Upper lobe of left lung (tissue), 6 donors: ENCODE data around the gene CNDP1. TPM values are rescaled to one million over a fixed set of nuclear protein-coding genes. Genes with fewer than 3 reads are reported as not detected.
A peak's percentile ranks its signal among the peaks of the same experiment; 100 is the strongest.

Source experiments
- ATAC-seq, 2 donors: fragments of 200-7000 bp; cut with Tn5 transposase; one replicate each; pipeline ENCODE4 v1.9.1; 2022; ENCODE audit warnings: mild to moderate bottlenecking in 2 of 2, moderate library complexity in 2 of 2; ENCODE audit not compliant: low FRiP score in 2 of 2
- DNase-seq, 2 donors: peaks; one replicate each; pipeline ENCODE4 v3.0.0-alpha.2; 2019 to 2020
- H3K27ac ChIP-seq, 4 donors: fragments of 200-600 bp; sonication (generic); one replicate each; pipeline ENCODE4 v1.5.1; 2016 to 2019
- H3K27me3 ChIP-seq, 4 donors: fragments of 200-600 bp; sonication (generic); one replicate each; pipeline ENCODE4 v1.5.1; 2017 to 2019
- H3K36me3 ChIP-seq, 4 donors: fragments of 200-600 bp; sonication (generic); one replicate each; pipeline ENCODE4 v1.5.1; 2016 to 2019
- H3K4me1 ChIP-seq, 4 donors: fragments of 200-600 bp; sonication (generic); one replicate each; pipeline ENCODE4 v1.5.1; 2018 to 2019
- H3K4me3 ChIP-seq, 4 donors: fragments of 200-600 bp; sonication (generic); one replicate each; pipeline ENCODE4 v1.5.1; 2017 to 2019; ENCODE audit warnings: mild to moderate bottlenecking in 2 of 4, moderate library complexity in 1 of 4
- H3K9me3 ChIP-seq, 4 donors: fragments of 200-600 bp; sonication (generic); one replicate each; pipeline ENCODE4 v1.5.1; 2018 to 2019
- EP300 ChIP-seq, 4 donors: sonication (generic); formaldehyde crosslinking; IDR thresholded peaks; one replicate each; pipeline ENCODE4 v1.5.1; 2017; ENCODE audit warnings: antibody characterized with exemption in 4 of 4, control low read depth in 2 of 4
- POLR2A ChIP-seq, 4 donors: fragments of 450-650 bp; IDR thresholded peaks; one replicate each; pipeline ENCODE4 v1.5.1; 2016 to 2017; ENCODE audit warnings: antibody characterized with exemption in 4 of 4, mild to moderate bottlenecking in 2 of 4
- POLR2AphosphoS5 ChIP-seq, 2 donors: sonication (generic); formaldehyde crosslinking; IDR thresholded peaks; one replicate each; pipeline ENCODE4 v1.5.1; 2017; ENCODE audit warnings: antibody characterized with exemption in 2 of 2
- WGBS, 2 donors: methylation state at CpG; one replicate each; pipeline ENCODE4 v1.1.5; 2017 to 2018; 5-methylcytosine and 5-hydroxymethylcytosine counted together
- total RNA-seq, 6 donors: library from RNA; depleted of rRNA in 4 of 6; stranded (reverse); fragments of >200 nt in 4 of 6; gene quantifications; one replicate each; pipeline versions ENCODE4 v1.1.0 to v1.2.1, GENCODE V29; 2016 to 2021
- TF ChIP-seq, protein P1 (sequence below), 6 experiments: fragments of 450-650 bp in 4 of 6; fragments of 200-600 bp in 2 of 6; sonication (generic) in 2 of 6; IDR thresholded peaks; one replicate each; pipeline ENCODE4 v1.5.1; 2016 to 2019; ENCODE audit warnings: antibody characterized with exemption in 6 of 6
- donor health status: DM: no; HTN: no; CAD: no; lungs with moderate emphysema.
- donor health status: DM: no; HTN: yes; CAD: no; lungs with severe emphysema.

Gene CNDP1
- total RNA-seq, 6 donors from 2014 or later: not detected

GRCh38 chr18:74495581-74496507 is 38.5 kb upstream of the CNDP1 start, which contains the start of gene CNDP2:
CNDP2 (plus strand) TSS chr18:74496363; CDS start chr18:74499974, 3,611 bp downstream.
- Histone ChIP-seq H3K9me3 (no peaks in the 10 kb centered on the region), H3K4me1 (peaks cover 21 to 46% (median 37%) of the 10 kb centered on the region in 4 donors), H3K4me3 (peak within 1 kb of the TSS; percentile 81 to 96 (median 90)), H3K27ac (peak within 1 kb of the TSS; percentile 90 to 97 (median 96)), H3K36me3 (peaks cover 0 to under 1% (median 0%) of the 10 kb centered on the region in 4 donors), H3K27me3 (no peaks in the 10 kb centered on the region)
- TF ChIP-seq POLR2AphosphoS5 (IDR thresholded peaks at IDR 0.05) (peak; percentile 82 to 91), EP300 (IDR thresholded peaks at IDR 0.05) (peak in 1 of 4 donors; percentile 76), POLR2A (IDR thresholded peaks at IDR 0.05) (peak; percentile 26 to 86 (median 54))
- TF ChIP-seq, protein P1, sequence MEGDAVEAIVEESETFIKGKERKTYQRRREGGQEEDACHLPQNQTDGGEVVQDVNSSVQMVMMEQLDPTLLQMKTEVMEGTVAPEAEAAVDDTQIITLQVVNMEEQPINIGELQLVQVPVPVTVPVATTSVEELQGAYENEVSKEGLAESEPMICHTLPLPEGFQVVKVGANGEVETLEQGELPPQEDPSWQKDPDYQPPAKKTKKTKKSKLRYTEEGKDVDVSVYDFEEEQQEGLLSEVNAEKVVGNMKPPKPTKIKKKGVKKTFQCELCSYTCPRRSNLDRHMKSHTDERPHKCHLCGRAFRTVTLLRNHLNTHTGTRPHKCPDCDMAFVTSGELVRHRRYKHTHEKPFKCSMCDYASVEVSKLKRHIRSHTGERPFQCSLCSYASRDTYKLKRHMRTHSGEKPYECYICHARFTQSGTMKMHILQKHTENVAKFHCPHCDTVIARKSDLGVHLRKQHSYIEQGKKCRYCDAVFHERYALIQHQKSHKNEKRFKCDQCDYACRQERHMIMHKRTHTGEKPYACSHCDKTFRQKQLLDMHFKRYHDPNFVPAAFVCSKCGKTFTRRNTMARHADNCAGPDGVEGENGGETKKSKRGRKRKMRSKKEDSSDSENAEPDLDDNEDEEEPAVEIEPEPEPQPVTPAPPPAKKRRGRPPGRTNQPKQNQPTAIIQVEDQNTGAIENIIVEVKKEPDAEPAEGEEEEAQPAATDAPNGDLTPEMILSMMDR (IDR thresholded peaks at IDR 0.05): peak in 1 of 6 experiments; percentile 8
- 1% methylated on average over 16 to 56 of the region's 71 CpGs for WGBS, 2 donors
- peak; percentile 100 for DNase-seq
- peak; percentile 97 to 98 for ATAC-seq

DNA sequence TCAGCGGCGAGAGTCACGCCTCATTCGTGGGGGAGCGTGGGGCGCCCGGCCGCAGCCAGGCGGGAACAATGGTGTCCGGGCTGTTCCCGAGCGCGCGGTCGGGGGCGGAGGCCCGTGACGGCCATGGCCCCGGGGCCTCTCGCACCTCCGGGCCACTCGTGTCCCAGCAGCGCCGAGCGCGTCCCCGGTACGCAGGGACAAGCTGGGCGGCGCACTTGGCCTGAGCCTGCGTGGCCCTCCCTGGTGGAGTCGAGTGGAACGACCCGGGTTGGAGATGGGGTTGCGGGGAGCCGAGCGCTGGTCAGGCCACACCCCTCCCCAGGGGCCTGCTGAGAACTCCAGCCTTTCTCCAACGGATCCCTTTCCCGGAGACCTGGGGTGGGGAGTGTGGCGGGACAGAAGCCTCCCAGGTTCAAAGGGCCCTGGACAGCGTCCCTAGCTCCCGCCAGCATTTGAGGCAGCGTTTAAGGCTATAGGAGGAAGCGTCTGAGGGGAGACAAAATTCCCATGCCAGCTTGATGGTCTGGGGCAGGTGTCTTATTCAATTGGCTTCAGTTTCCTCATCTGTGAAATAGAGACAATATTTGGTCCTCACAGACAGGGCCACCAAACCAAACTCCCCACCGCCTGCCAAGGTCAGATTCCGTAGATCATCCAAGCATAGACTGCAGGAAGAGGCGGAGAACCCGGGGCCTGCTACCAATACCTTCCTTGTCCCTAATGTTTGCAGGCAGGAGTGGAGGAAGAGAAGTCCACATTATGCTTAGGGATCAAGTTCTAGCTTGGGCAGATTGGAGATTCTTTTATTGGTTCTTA is 37.6 kb upstream of the CNDP1 start:
- Histone ChIP-seq H3K4me1 (peaks cover 21 to 47% (median 44%) of the 10 kb centered on the region in 4 donors), H3K4me3 (peak overlapping the region; percentile 81 to 96 (median 90)), H3K9me3 (no peaks in the 10 kb centered on the region), H3K27me3 (no peaks in the 10 kb centered on the region), H3K36me3 (peaks cover 0 to 9% (median 3%) of the 10 kb centered on the region in 4 donors), H3K27ac (peak overlapping the region; percentile 90 to 97 (median 96))
- 9 to 11% methylated on average over 14 to 16 of the region's 48 CpGs for WGBS, 2 donors
- ATAC-seq: peak; percentile 64 to 78
- peak in 1 of 2 donors; percentile 58 for DNase-seq
- TF ChIP-seq POLR2AphosphoS5 (IDR thresholded peaks at IDR 0.05) (no peak), POLR2A (IDR thresholded peaks at IDR 0.05) (peak in 1 of 4 donors; percentile 77), EP300 (IDR thresholded peaks at IDR 0.05) (no peak)
- TF ChIP-seq, protein P1 (IDR thresholded peaks at IDR 0.05): peak in 4 of 6 experiments; percentile 17 to 68 (median 48)

DNA sequence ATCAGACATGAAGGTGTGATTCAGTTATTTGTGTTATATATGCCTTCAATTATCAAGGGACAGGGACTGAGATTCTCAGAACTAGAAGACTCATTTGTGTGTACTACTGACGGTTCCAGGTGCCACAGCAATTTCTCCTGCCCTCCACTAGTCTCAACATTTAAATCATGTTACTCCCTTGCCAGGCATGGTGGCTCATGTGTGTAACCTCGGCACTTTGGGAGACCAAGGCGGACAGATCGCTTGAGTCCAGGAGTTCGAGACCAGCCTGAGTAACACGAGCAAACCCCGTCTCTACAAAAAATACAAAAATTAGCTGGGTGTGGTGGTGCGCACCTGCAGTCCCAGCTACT is 37.0 kb upstream of the CNDP1 start:
- no peaks in the 10 kb centered on the region for H3K9me3 ChIP-seq
- 91 to 96% methylated on average over 8 of the region's 8 CpGs for WGBS, 2 donors
- TF ChIP-seq POLR2A (IDR thresholded peaks at IDR 0.05) (no peak), EP300 (IDR thresholded peaks at IDR 0.05) (no peak), POLR2AphosphoS5 (IDR thresholded peaks at IDR 0.05) (no peak)
- TF ChIP-seq, protein P1 (IDR thresholded peaks at IDR 0.05): no peak
- peak overlapping the region in 2 of 4 donors; percentile 81 to 86 for H3K4me3 ChIP-seq
- no peaks in the 10 kb centered on the region for H3K27me3 ChIP-seq
- ATAC-seq (no peak), DNase-seq (no peak)
- H3K36me3 ChIP-seq: peaks cover 4 to 15% (median 9%) of the 10 kb centered on the region in 4 donors
- peak overlapping the region; percentile 90 to 97 (median 96) for H3K27ac ChIP-seq
- peaks cover 21 to 51% (median 46%) of the 10 kb centered on the region in 4 donors for H3K4me1 ChIP-seq

DNA sequence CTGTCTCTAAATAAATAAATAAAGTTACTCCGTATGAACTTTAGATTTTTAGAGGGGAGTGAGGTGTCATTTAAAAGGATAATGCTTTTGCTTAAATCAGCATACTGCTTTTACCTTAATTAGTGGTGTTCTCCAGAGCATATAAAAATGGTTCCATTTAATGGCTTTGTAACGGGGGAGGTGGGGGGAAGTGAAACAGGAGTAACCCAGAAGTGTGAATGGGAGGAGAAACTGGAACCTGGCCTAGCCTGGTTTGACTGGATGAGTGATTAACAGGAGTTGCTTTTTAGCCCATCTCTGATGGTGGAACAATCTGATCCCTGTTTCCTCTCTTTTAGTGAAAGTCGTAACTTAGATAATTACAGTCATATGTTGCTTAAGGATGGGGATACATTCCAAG is 36.5 kb upstream of the CNDP1 start:
- 67 to 75% methylated on average over 3 of the region's 3 CpGs for WGBS, 2 donors
- Histone ChIP-seq H3K9me3 (no peaks in the 10 kb centered on the region), H3K36me3 (peaks cover 7 to 20% (median 13%) of the 10 kb centered on the region in 4 donors), H3K4me3 (peak overlapping the region in 1 of 4 donors; percentile 86), H3K4me1 (peaks cover 21 to 51% (median 46%) of the 10 kb centered on the region in 4 donors), H3K27me3 (no peaks in the 10 kb centered on the region), H3K27ac (peak overlapping the region; percentile 86 to 97 (median 94))
- TF ChIP-seq, protein P1 (IDR thresholded peaks at IDR 0.05): no peak
- no peak for TF ChIP-seq EP300 (IDR thresholded peaks at IDR 0.05)
- TF ChIP-seq POLR2AphosphoS5 (IDR thresholded peaks at IDR 0.05): no peak
- no peak for TF ChIP-seq POLR2A (IDR thresholded peaks at IDR 0.05)
- DNase-seq: no peak
- ATAC-seq: no peak
